CD4-positive, alpha-beta T cell treated with Interferon alpha-2 for 1 hour (primary cell): ENCODE data around the gene UBR7.
"Not testable (repeated sequence)": the region's sequence is repeated elsewhere in the genome, so short reads cannot be mapped to it uniquely, and the experiment has no call there.

Source experiments
- DNase-seq, 2 donors: peaks; one replicate each; pipeline ENCODE4 v3.0.0-alpha.2; 2020 to 2022

Gene UBR7, protein sequence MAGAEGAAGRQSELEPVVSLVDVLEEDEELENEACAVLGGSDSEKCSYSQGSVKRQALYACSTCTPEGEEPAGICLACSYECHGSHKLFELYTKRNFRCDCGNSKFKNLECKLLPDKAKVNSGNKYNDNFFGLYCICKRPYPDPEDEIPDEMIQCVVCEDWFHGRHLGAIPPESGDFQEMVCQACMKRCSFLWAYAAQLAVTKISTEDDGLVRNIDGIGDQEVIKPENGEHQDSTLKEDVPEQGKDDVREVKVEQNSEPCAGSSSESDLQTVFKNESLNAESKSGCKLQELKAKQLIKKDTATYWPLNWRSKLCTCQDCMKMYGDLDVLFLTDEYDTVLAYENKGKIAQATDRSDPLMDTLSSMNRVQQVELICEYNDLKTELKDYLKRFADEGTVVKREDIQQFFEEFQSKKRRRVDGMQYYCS

DNA sequence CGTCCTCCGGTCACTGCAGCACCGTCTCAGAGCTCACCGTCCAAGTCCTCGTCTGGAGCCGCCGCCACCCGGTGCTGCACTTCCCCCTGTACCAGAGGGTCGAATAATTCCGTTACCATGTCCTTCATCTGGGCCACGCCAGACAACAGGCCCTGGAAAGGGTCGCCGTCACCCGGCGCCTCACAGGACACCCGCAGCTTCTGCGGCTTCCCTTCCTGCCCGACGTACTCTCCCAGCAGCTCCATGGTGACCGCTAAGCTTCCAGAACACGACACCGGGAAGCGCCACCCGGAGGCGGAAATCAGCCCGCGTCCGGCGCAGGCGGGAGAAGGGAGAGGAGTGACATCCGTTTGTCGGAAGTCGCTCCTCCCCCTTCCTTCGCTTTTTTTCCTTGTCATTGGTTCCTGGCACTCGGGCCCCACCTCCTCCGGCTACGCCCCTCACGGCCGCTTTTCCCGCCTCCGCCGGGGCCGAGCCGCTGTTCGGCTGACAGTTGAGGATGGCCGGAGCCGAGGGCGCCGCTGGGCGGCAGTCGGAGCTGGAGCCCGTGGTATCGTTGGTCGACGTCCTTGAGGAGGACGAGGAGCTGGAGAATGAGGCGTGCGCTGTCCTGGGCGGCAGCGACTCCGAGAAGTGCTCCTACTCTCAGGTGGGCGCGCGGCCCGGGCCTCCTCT, at the start of gene UBR7, which contains the start of gene GON7:
Gene UBR7 (plus strand): TSS at position 464 of the 675 bp plus-strand sequence. CDS start 36 bp downstream, at position 500.
Gene GON7 (minus strand): TSS at position 273 of the 675 bp plus-strand sequence. CDS start 28 bp downstream, at position 245.
- peak; percentile 85 to 89 for DNase-seq

GRCh38 chr14:93158349-93158748, 48.7 kb upstream of the UBR7 start:
- DNase-seq = not testable (repeated sequence)

- not testable (repeated sequence) for DNase-seq
These were observed 47.3 kb upstream of the UBR7 start for GRCh38 chr14:93159625-93160352.

GRCh38 chr14:93160353-93160801, 46.7 kb upstream of the UBR7 start:
- no peak for DNase-seq

DNA sequence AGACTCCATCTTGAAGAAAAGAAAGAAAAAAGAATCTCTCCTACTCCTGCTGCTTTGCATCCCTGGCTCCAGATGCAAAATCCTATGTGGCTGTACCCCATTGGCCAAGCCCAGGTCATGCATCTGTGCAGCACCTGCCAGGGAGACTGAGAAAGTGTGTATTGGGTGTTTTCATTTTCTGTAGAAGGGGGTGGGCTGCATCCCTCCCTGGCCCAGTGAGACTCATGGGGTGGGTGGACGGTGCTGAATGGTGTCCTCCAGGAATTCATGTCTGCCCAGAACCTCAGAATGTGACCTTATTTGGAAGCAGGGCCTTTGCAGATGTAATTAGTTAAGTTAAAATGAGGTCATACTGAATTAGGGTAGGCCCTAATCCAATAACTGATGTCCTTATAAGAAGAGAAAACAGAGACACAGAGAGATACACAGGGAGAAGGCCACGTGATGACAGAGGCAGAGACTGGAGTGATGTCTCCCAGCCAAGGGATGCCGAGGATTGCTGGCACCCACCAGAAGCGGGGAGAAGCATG, 45.6 kb upstream of the UBR7 start:
- no peak for DNase-seq

GRCh38 chr14:93163564-93163963, 43.5 kb upstream of the UBR7 start:
- no peak for DNase-seq

DNA sequence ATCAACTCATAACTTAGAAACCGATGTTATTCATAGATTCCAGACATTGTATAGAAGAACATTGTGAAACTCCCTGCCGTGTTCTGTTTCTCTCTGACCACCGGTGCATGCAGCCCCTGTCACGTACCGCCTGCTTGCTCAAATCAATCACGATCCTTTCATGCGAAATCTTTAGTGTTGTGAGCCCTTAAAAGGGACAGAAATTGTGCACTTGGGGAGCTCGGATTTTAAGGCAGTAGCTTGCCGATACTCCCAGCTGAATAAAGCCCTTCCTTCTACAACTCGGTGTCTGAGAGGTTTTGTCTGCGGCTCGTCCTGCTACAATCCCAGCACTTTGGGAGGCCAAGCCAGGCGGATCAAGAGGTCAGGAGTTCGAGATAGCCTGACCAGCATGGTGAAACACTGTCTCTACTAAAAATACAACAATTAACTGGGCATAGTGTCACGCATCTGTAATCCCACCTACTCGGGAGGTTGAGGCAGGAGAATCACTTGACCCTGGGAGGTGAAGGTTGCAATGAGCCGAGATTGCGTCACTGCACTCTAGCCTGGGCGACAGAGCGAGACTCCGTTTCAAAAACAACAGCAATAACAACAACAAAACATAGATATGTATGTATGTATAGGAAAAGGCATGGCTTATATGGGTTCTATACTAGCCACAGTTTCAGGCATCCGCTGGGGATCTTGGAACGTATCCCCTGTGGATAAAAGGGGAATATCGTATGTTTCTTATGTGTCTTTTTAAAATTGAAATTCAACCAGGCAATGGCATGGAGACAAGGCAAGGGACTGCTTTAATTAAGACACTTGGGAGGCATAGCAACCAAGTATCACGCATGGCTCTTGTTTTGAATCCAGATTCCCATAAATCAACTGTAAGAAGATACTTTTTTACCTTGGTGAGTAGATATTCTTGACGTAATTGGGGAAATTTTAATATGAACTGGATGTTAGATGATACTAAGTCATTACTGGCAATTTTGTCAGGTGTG, 41.5 kb upstream of the UBR7 start:
- not testable (repeated sequence) for DNase-seq

- not testable (repeated sequence) for DNase-seq
These were observed 38.4 kb upstream of the UBR7 start for GRCh38 chr14:93168610-93169009.

DNA sequence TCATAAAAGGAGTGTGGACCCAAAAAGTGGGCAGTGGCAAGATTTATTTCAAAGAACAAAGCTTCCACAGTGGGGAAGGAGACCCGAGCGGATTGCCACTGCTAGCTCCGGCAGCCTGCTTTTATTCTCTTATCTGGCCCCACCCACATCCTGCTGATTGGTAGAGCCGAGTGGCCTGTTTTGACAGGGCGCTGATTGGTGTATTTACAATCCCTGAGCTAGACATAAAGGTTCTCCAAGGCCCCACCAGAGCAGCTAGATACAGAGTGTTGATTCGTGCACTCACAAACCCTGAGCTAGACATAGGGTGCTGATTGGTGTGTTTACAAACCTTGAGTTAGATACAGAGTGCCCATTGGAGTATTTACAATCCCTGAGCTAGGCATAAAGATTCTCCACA, 37.4 kb upstream of the UBR7 start:
- not testable (repeated sequence) for DNase-seq

- DNase-seq = not testable (repeated sequence)
These were observed 36.9 kb upstream of the UBR7 start for GRCh38 chr14:93170141-93170540.

GRCh38 chr14:93171376-93171775, 35.7 kb upstream of the UBR7 start:
- no peak for DNase-seq

DNA sequence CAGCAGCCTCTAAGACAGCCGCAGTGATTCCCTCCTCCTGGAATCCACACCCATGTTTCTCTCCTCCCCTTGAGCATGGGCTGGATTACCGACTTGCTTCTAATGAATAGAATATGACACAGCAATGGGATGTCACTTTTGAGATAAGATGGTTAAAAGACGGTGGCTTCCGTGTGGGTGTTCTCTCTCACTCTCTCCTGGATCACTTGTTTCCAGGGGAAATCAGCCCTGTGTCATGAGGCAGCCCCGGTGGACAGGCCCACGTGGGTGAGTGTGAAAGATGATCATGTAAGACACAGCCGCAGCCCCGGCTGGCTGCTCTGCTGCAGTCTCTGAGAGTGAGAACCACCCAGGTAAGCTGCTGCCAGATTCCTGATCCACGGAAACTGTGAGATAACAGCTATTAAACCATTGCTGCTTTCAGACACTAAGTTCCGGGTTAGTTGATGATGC, 33.1 kb upstream of the UBR7 start:
- no peak for DNase-seq

DNA sequence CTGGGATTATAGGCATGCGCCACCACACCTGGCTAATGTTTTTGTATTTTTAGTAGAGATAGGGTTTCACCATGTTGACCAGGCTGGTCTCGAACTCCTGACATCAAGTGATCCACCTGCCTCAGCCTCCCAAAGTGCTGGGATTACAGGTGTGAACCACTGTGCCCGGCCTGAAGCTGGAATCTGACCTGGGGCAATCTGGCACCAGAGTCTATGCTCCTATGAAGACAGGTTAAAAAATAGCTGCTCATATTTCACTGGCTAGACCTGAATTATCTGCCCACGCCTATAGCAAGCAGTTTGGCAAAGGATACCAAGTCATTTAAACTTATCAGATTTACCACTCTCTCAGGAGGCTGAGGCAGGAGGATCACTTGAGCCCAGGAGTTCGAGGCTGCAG, 32.3 kb upstream of the UBR7 start:
- not testable (repeated sequence) for DNase-seq

GRCh38 chr14:93175492-93175891, 31.6 kb upstream of the UBR7 start:
- DNase-seq = no peak

DNA sequence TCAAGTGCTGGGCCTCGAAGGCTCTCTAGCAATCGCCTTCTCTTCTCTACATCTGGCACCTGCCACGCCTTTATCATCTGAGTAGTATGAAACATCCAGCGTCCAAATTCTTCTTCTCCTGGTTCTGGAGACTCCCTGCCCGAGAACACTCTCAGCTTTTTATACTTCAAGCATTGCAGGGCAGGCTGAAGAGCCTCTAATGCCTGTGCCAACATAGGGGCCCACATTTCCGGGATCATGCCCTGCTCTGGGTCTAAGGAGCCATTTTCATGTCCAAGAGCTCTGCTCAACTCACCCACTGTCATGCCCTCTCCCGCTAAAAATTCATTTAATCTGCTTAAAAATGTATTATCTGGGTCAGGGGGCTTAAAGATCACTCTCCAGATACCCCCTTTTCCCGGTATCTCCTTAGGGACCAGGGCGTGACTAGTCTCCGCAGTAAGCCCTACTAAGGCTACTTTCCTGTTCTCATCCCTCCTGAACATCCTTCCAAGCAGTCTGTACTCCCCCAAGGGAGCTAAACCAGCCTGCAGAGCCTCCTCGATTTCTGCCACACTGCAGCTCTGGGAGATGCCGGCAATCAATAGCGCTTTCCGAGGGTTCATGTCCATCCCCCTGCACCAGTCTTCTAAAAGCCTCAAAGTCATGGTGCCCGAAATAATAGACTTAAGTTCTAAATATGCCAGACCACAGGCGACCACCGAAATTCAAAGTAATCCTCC, 23.3 kb upstream of the UBR7 start:
- no peak for DNase-seq

GRCh38 chr14:93184391-93185348, 22.4 kb upstream of the UBR7 start, which contains the start of the genes LYSET and MOAP1:
TSS of gene LYSET (plus strand) at chr14:93185317. CDS start at chr14:93185406, 89 bp downstream.
TSS of gene MOAP1 (minus strand) at chr14:93184897. CDS start at chr14:93184242, 655 bp downstream.
- peak; percentile 93 to 94 for DNase-seq

- no peak for DNase-seq
These were observed 21.7 kb upstream of the UBR7 start for GRCh38 chr14:93185349-93185720.

DNA sequence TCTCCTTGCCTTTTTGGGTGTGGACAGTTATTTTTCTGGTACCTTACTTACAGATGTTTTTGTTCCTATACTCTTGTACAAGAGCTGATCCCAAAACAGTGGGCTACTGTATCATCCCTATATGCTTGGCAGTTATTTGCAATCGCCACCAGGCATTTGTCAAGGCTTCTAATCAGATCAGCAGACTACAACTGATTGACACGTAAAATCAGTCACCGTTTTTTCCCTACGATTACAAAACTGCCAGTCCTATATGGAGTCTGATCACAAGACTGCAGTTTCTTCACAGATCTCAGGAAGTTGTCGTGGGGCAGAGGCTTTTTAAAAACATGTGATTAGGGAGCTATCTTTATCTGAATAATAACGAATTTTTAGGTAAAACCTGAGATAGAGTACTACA, 20.6 kb upstream of the UBR7 start:
- no peak for DNase-seq

DNA sequence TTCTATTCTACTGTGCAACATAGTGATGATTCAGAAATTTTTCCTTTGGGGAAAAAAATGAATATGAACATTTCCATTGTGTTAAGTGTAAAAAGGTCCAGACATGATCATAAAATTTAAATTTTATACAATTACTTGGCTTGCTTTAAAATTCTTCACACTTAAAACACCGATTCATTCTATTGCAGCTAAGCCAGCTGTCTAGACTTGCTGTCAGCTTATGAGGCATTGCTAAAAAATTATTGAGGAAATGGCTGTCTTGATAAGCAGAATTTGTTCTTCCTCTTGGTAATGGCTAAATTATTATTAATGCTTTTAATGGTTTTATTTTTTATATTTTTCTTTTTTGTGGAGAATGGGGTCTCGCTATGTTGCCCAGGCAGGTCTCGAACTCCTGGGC, 20.1 kb upstream of the UBR7 start:
- DNase-seq = no peak
